A549 (cell line): ENCODE results near the gene IRF3. TPM values are rescaled to one million over a fixed set of nuclear protein-coding genes. Genes with fewer than 3 reads are reported as not detected.

ENCODE experiments used
- ATAC-seq, 2 experiments: fragments of 200-7000 bp in 1 of 2; fragments of >200 bp in 1 of 2; cut with Nextera tagmentation in 1 of 2; cut with Tn5 transposase in 1 of 2; 3 replicates each; pipeline versions ENCODE4 v1.8.0 to v1.9.1; 2018 to 2020; ENCODE audit warnings: mild to moderate bottlenecking in 1 of 2, moderate library complexity in 1 of 2
- CTCF ChIA-PET: fragments of 300-600 bp; sonication (Branson Sonifier 250); formaldehyde crosslinking; extraction: SDS; loops from one replicate; lab custom pipeline; 2021; ENCODE audit warnings: antibody characterized with exemption, inconsistent platforms; lab: Yijun Ruan, JAX
- POLR2A ChIA-PET: fragments of 350-600 bp; formaldehyde crosslinking; extraction: SDS; loops from one replicate; lab custom pipeline; 2021; ENCODE audit warnings: antibody characterized with exemption, inconsistent platforms; lab: Yijun Ruan, JAX
- DNase-seq, 2 experiments: peaks; one replicate each; pipeline versions ENCODE4 v3.0.0 to v3.0.0-alpha.2; 2011 to 2016; ENCODE audit warnings: low read depth in 1 of 2, low spot score in 1 of 2
- FAIRE-seq: peaks from 2 replicates; lab custom pipeline; 2011; peaks lifted over from hg19 to GRCh38; lab: Jason Lieb, UNC
- H3K27ac ChIP-seq, 2 experiments: fragments of >200 bp; sonication (Bioruptor Twin); formaldehyde crosslinking; 3 replicates each; pipeline ENCODE4 v1.5.1; 2016 to 2017
- H3K4me1 ChIP-seq: fragments of >200 bp; sonication (Bioruptor Twin); formaldehyde crosslinking; 3 replicates; pipeline ENCODE4 v1.6.1; 2016
- H3K4me2 ChIP-seq: fragments of >200 bp; sonication (Bioruptor Twin); formaldehyde crosslinking; 3 replicates; pipeline ENCODE4 v1.6.1; 2016
- H3K4me3 ChIP-seq: fragments of >200 bp; sonication (Bioruptor Twin); formaldehyde crosslinking; 3 replicates; pipeline ENCODE4 v1.5.1; 2016
- H3K9me3 ChIP-seq: fragments of >200 bp; sonication (Bioruptor Twin); formaldehyde crosslinking; 3 replicates; pipeline ENCODE4 v1.6.1; 2016
- ELK1 ChIP-seq: fragments of 150-350 bp; IDR thresholded peaks from 2 replicates; pipeline ENCODE4 v1.6.1; 2014; ENCODE audit warnings: low read depth, mild to moderate bottlenecking, low read length
- EP300 ChIP-seq, 2 experiments: fragments of >200 bp; sonication (Bioruptor Twin); formaldehyde crosslinking; IDR thresholded peaks; 2 replicates in 1 of 2; 3 replicates in 1 of 2; pipeline ENCODE4 v1.6.1; 2016 to 2017
- ESRRA ChIP-seq: fragments of 150-350 bp; IDR thresholded peaks from 2 replicates; pipeline ENCODE4 v1.6.1; 2014; ENCODE audit warnings: mild to moderate bottlenecking, low read length, borderline replicate concordance
- FOSB ChIP-seq: fragments of 250-450 bp; sonication (Bioruptor Pico); IDR thresholded peaks from 2 replicates; pipeline ENCODE4 v1.5.0; 2020; ENCODE audit warnings: mild to moderate bottlenecking, moderate library complexity
- HES2 ChIP-seq: fragments of >200 bp; sonication (Bioruptor Twin); formaldehyde crosslinking; IDR thresholded peaks from 2 replicates; pipeline ENCODE4 v1.6.1; 2016
- HEYL ChIP-seq: fragments of 250-450 bp; sonication (Bioruptor Pico); IDR thresholded peaks from 2 replicates; pipeline ENCODE4 v1.8.0; 2021; ENCODE audit warnings: mild to moderate bottlenecking, moderate library complexity
- JUN ChIP-seq, 2 experiments: fragments of >200 bp; sonication (Bioruptor Twin); formaldehyde crosslinking; IDR thresholded peaks; 2 replicates in 1 of 2; 3 replicates in 1 of 2; pipeline ENCODE4 v1.6.1; 2016 to 2017
- KDM1A ChIP-seq: fragments of 200-600 bp; sonication (generic); IDR thresholded peaks from 2 replicates; pipeline ENCODE4 v1.6.1; 2016; ENCODE audit warnings: low read depth, mild to moderate bottlenecking
- MAZ ChIP-seq: fragments of 150-350 bp; IDR thresholded peaks from 2 replicates; pipeline ENCODE4 v1.6.1; 2014; ENCODE audit warnings: antibody characterized with exemption, low read depth, low read length, borderline replicate concordance
- PHF8 ChIP-seq: fragments of 200-600 bp; sonication (generic); IDR thresholded peaks from 2 replicates; pipeline ENCODE4 v1.6.1; 2016; ENCODE audit warnings: low read depth, mild to moderate bottlenecking, antibody characterized with exemption, moderate library complexity, borderline replicate concordance
- POLR2A ChIP-seq: IDR thresholded peaks from 2 replicates; pipeline ENCODE4 v1.6.1; 2012; ENCODE audit warnings: mild to moderate bottlenecking, low read length
- POLR2AphosphoS2 ChIP-seq: conservative IDR thresholded peaks from 2 replicates; pipeline ENCODE4 v1.6.1; 2012; ENCODE audit warnings: low read length, improper control_type of control experiment, inconsistent platforms
- RARB ChIP-seq: fragments of 250-450 bp; sonication (Bioruptor Pico); IDR thresholded peaks from 2 replicates; pipeline ENCODE4 v1.8.0; 2021; ENCODE audit warnings: mild to moderate bottlenecking, moderate library complexity
- RFX5 ChIP-seq: fragments of 450-650 bp; IDR thresholded peaks from 2 replicates; pipeline ENCODE4 v1.7.1; 2014; ENCODE audit warnings: antibody characterized with exemption, mild to moderate bottlenecking, moderate library complexity
- RNF2 ChIP-seq: fragments of 200-600 bp; sonication (generic); IDR thresholded peaks from 2 replicates; pipeline ENCODE4 v1.6.1; 2016; ENCODE audit warnings: low read depth, mild to moderate bottlenecking, antibody characterized with exemption, moderate library complexity, borderline replicate concordance
- TP53 ChIP-seq: fragments of 250-450 bp; sonication (Bioruptor Pico); IDR thresholded peaks from 2 replicates; pipeline ENCODE4 v1.5.0; 2021; ENCODE audit warnings: mild to moderate bottlenecking, moderate library complexity
- ZC3H11A ChIP-seq: fragments of 450-650 bp; IDR thresholded peaks from 2 replicates; pipeline ENCODE4 v1.6.1; 2014; ENCODE audit warnings: antibody characterized with exemption, mild to moderate bottlenecking
- ZFP36 ChIP-seq: fragments of 450-650 bp; IDR thresholded peaks from 2 replicates; pipeline ENCODE4 v1.6.1; 2014; ENCODE audit warnings: borderline replicate concordance; ENCODE audit not compliant: partially characterized antibody
- ZNF302 ChIP-seq: fragments of 250-450 bp; sonication (Bioruptor Pico); IDR thresholded peaks from 2 replicates; pipeline ENCODE4 v1.9.0; 2021; ENCODE audit warnings: inconsistent platforms, mild to moderate bottlenecking, moderate library complexity
- WGBS: methylation state at CpG from one replicate; pipeline ENCODE4 v1.1.6; 2017; ENCODE audit errors: missing lambda C conversion rate; 5-methylcytosine and 5-hydroxymethylcytosine counted together
- polyA plus RNA-seq, 4 experiments: library from polyadenylated mRNA; depleted of rRNA in 3 of 4; stranded (reverse); fragments of >200 nt; fragmentation: RNase III in 1 of 4; extraction: RNeasy Plus Mini Kit Qiagen cat#74134 plus additional on column Dnase treatment in 1 of 4; gene quantifications; 2 replicates in 3 of 4; 3 replicates in 1 of 4; pipeline ENCODE4 v1.2.3, GENCODE V29; 2011 to 2017
- TF ChIP-seq, protein P1 (sequence below): fragments of >200 bp; sonication (Bioruptor Twin); formaldehyde crosslinking; IDR thresholded peaks from 3 replicates; pipeline ENCODE4 v1.6.1; 2016
- TF ChIP-seq, protein P2 (sequence below): IDR thresholded peaks from 2 replicates; pipeline ENCODE4 v1.6.1; 2012

Gene IRF3
- polyA plus RNA-seq, 2 of the 4 experiments (the other 2 are of a cell fraction) = 54.0 to 103 TPM

GRCh38 chr19:49660338-49660961 is 5.2 kb downstream of the IRF3 start:
- 0 out of 3 replicates have a peak, but pooled peaks cover 3% of the 10 kb centered on the region for H3K9me3 ChIP-seq
- DNase-seq = no peak
- H3K27ac ChIP-seq = no peak overlapping the region
- 0 out of 3 replicates have a peak, but pooled peaks cover 7% of the 10 kb centered on the region for H3K4me1 ChIP-seq
- H3K4me2 ChIP-seq = no peak overlapping the region
- H3K4me3 ChIP-seq = no peak overlapping the region
- WGBS = 93% methylated on average over 15 of the region's 15 CpGs
- TF ChIP-seq, protein P1, sequence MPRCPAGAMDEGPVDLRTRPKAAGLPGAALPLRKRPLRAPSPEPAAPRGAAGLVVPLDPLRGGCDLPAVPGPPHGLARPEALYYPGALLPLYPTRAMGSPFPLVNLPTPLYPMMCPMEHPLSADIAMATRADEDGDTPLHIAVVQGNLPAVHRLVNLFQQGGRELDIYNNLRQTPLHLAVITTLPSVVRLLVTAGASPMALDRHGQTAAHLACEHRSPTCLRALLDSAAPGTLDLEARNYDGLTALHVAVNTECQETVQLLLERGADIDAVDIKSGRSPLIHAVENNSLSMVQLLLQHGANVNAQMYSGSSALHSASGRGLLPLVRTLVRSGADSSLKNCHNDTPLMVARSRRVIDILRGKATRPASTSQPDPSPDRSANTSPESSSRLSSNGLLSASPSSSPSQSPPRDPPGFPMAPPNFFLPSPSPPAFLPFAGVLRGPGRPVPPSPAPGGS = no peak
- TF ChIP-seq, protein P2, sequence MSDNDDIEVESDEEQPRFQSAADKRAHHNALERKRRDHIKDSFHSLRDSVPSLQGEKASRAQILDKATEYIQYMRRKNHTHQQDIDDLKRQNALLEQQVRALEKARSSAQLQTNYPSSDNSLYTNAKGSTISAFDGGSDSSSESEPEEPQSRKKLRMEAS = no peak
- TF ChIP-seq HEYL (no peak), MAZ (no peak), ZC3H11A (no peak), ESRRA (no peak), RFX5 (no peak), ZNF302 (CRISPR knock-in tag) (no peak), RNF2 (no peak), HES2 (no peak), JUN (IDR thresholded peaks at IDR 0.05) (no peak), POLR2A (no peak), RARB (no peak), PHF8 (no peak), POLR2AphosphoS2 (no peak), TP53 (CRISPR knock-in tag) (no peak), EP300 (IDR thresholded peaks at IDR 0.05) (no peak), ELK1 (no peak), ZFP36 (no peak)
- TF ChIP-seq, all 56 proteins: peak for 0
- CTCF ChIA-PET = interaction anchor here (12.2 to 21.2 kb wide), 2 partner anchors 14 to 16 kb away, joined by 117 to 326 read pairs; partner anchors contain the start of genes PRMT1, RRAS and SCAF1
- POLR2A ChIA-PET = interaction anchor here (0.6 to 2.1 kb wide), 3 partner anchors 16 to 60 kb away, joined by 3 to 7 read pairs (median 5); partner anchors contain the start of gene SCAF1
- ATAC-seq = no peak
- no peak for FAIRE-seq

DNA sequence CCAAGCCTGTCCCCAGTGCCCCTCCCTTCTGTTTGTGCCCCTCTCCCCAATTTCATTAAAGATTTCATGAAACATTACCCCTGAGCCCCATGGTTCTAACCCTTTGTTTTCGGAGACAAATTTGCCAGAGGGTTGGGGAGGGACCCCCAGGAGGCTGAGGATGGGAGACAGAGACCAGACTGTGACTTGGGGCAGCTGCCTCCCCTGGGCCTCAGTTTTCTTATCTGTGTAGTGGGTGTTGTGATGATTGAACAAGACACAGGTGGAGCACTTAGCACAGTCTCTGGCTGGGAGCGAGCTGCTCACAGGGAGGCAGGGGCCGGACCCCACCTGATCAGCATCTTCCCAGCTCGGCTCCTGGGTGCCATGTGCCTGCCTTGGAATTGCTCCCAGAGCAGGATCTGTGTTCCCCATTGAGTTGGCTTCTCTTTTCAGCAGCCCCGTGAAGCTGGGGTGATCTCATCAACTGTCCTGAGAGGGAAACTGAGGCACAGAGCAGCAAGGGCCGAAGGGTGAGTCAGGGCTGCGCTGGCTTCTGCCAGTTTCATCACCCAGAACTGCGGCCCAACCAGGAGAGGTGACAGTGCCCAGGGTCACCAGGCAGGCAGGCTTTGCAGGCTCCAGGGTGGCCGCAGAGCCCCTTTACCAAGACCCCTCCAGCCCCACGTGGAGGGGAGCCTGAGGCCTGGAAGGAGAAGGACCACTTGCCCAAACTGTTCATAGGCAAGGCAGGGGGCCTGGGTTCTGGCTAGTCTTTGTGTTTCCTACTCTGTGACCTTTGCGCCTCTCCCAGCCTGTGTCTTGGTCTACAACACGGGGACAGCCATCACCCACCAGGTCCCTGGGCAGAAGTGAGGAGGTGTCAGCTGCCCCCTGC is 6.9 kb downstream of the IRF3 start:
- no peak overlapping the region for H3K4me2 ChIP-seq
- FAIRE-seq = no peak
- 91% methylated on average over 12 of the region's 12 CpGs for WGBS
- DNase-seq = no peak
- no peak overlapping the region for H3K4me3 ChIP-seq
- H3K4me1 ChIP-seq = 0 out of 3 replicates have a peak, but pooled peaks cover 3% of the 10 kb centered on the region
- ChIA-PET POLR2A (no interaction called here), CTCF (interaction anchor here (1.0 to 21.2 kb wide), 3 partner anchors 14 to 89 kb away, joined by 4 to 326 read pairs (median 117); partner anchors contain the start of genes PRMT1, RRAS and SCAF1)
- ATAC-seq = no peak
- 0 out of 3 replicates have a peak, but pooled peaks cover 3% of the 10 kb centered on the region for H3K9me3 ChIP-seq
- no peak for TF ChIP-seq FOSB
- peak; percentile 76; the same call in 1 of the 2 replicates for TF ChIP-seq KDM1A
- H3K27ac ChIP-seq = no peak overlapping the region
